ENCODE data around the gene FCMR. TPM values are rescaled to one million over a fixed set of nuclear protein-coding genes. Genes with fewer than 3 reads are reported as not detected.

FCMR gene
- total and polyA plus RNA-seq, 2 experiments from 2014 or later: 0.84 TPM; not detected in 1

GRCh38 chr1:206890125-206891060 is 31.3 kb downstream of the FCMR start:
- Mint-ChIP-seq H3K4me1 (peaks cover 19% of the 10 kb centered on the region), H3K9me3 (no peaks in the 10 kb centered on the region; the same call in 2 of the 3 replicates), H3K27ac (no peak overlapping the region), H3K4me3 (no peak overlapping the region), H3K27me3 (ENCODE audit: insufficient read depth, low read depth, poor library complexity) (peaks cover 2% of the 10 kb centered on the region), H3K36me3 (ENCODE audit: low read depth) (no peaks in the 10 kb centered on the region)
- Histone ChIP-seq H3F3A (replicated peaks; ENCODE audit: low read depth) (no peaks in the 10 kb centered on the region), H3K4me1 (ENCODE audit: insufficient read depth) (peaks cover 18% of the 10 kb centered on the region), H3K4me2 (peak overlapping the region; percentile 62; the same call in 1 of the 2 replicates), H3K4me3 (no peak overlapping the region), H3K9me2 (ENCODE audit: insufficient read depth) (0 out of 2 replicates have a peak, but pooled peaks cover 10% of the 10 kb centered on the region), H4K20me1 (replicated peaks; ENCODE audit: insufficient read depth) (no peaks in the 10 kb centered on the region), H3K36me3 (ENCODE audit: insufficient read depth) (no peaks in the 10 kb centered on the region; the same call in 1 of the 2 replicates), H3K27ac (ENCODE audit: low read depth) (no peak overlapping the region), H3K27me3 (ENCODE audit: insufficient read depth) (no peaks in the 10 kb centered on the region), H3K79me2 (replicated peaks; ENCODE audit: insufficient read depth) (no peaks in the 10 kb centered on the region), H2AFZ (0 out of 2 replicates have a peak overlapping the region, but pooled peaks have one; percentile 45)
- peak; percentile 52 for DNase-seq (ENCODE audit: low spot score)
- TF ChIP-seq EZH2phosphoT487 (IDR thresholded peaks at IDR 0.05; ENCODE audit: unreplicated experiment) (no peak), ZNF462 (CRISPR knock-in tag; IDR thresholded peaks at IDR 0.05) (peak; percentile 88), POLR2AphosphoS5 (IDR thresholded peaks at IDR 0.05; ENCODE audit: low read depth) (no peak), CREB1 (CRISPR knock-in tag; IDR thresholded peaks at IDR 0.05; ENCODE audit: low read depth) (no peak), ZNF331 (CRISPR knock-in tag; IDR thresholded peaks at IDR 0.05; ENCODE audit: low read depth) (no peak), NANOG (IDR thresholded peaks at IDR 0.05; ENCODE audit: borderline replicate concordance) (0 out of 2 replicates have a peak, but pooled peaks have one; percentile 29), CTCF (conservative IDR thresholded peaks at IDR 0.05; ENCODE audit: low read depth in 2 of 2) (no peak), REST (IDR thresholded peaks at IDR 0.05; ENCODE audit: unreplicated experiment) (no peak)
- peak; percentile 91 for ATAC-seq
